WTC11 (cell line): ENCODE results near the gene LAD1. TPM values are rescaled to one million over a fixed set of nuclear protein-coding genes. Genes with fewer than 3 reads are reported as not detected.

Source experiments
- ATAC-seq: fragments of 200-7000 bp; cut with Tn5 transposase; 2 replicates; pipeline ENCODE4 v1.10.0; 2021; ENCODE audit warnings: mild to moderate bottlenecking, moderate library complexity
- CTCF ChIA-PET: fragments of 300-600 bp; sonication (Branson Sonifier 250); formaldehyde crosslinking; loops from one replicate; lab custom pipeline; 2021; ENCODE audit warnings: antibody characterized with exemption; lab: Charles Lee
- POLR2A ChIA-PET: fragments of 350-600 bp; sonication (Branson Sonifier 250); formaldehyde crosslinking; loops from one replicate; lab custom pipeline; 2021; ENCODE audit warnings: antibody characterized with exemption; lab: Charles Lee
- DNase-seq: peaks from one replicate; pipeline ENCODE4 v3.0.0; 2021; ENCODE audit warnings: low spot score
- H3K27ac Mint-ChIP-seq: 2 replicates; pipeline ENCODE4 v1.8.0; 2021; ENCODE audit warnings: mixed read lengths
- H3K27me3 Mint-ChIP-seq: 2 replicates; pipeline ENCODE4 v1.8.0; 2021; ENCODE audit warnings: low read depth, mild to moderate bottlenecking, moderate library complexity, mixed read lengths
- H3K36me3 Mint-ChIP-seq: 2 replicates; pipeline ENCODE4 v1.8.0; 2021; ENCODE audit warnings: mixed read lengths
- H3K4me1 Mint-ChIP-seq: 2 replicates; pipeline ENCODE4 v1.8.0; 2022; ENCODE audit warnings: mixed read lengths
- H3K4me3 Mint-ChIP-seq: 2 replicates; pipeline ENCODE4 v1.8.0; 2021; ENCODE audit warnings: mild to moderate bottlenecking, moderate library complexity, mixed read lengths
- H3K9me3 Mint-ChIP-seq: 2 replicates; pipeline ENCODE4 v1.8.0; 2021; ENCODE audit warnings: mixed read lengths
- AFF4 ChIP-seq: sonication (generic); formaldehyde crosslinking; IDR thresholded peaks from 2 replicates; pipeline ENCODE4 v1.8.1; 2023; ENCODE audit warnings: mild to moderate bottlenecking, missing genetic modification reagents, borderline replicate concordance
- ARID4B ChIP-seq: sonication (generic); formaldehyde crosslinking; IDR thresholded peaks from 2 replicates; pipeline ENCODE4 v1.8.0; 2023; ENCODE audit warnings: missing genetic modification reagents, mild to moderate bottlenecking, borderline replicate concordance
- GRHL2 ChIP-seq: fragments of 250-450 bp; sonication (Bioruptor Pico); IDR thresholded peaks from 2 replicates; pipeline ENCODE4 v1.8.0; 2022; ENCODE audit warnings: mild to moderate bottlenecking, moderate library complexity; ENCODE audit not compliant: insufficient replicate concordance, severe bottlenecking
- JAZF1 ChIP-seq: fragments of 250-450 bp; sonication (Bioruptor Pico); IDR thresholded peaks from 2 replicates; pipeline ENCODE4 v1.9.0; 2021; ENCODE audit warnings: moderate library complexity, mild to moderate bottlenecking, inconsistent platforms
- JUN ChIP-seq: sonication (generic); formaldehyde crosslinking; IDR thresholded peaks from 2 replicates; pipeline ENCODE4 v1.8.0; 2023; ENCODE audit warnings: mild to moderate bottlenecking, missing genetic modification reagents
- SOX15 ChIP-seq: fragments of 250-450 bp; sonication (Bioruptor Pico); IDR thresholded peaks from 2 replicates; pipeline ENCODE4 v1.9.0; 2021; ENCODE audit warnings: mild to moderate bottlenecking
- ZNF317 ChIP-seq: sonication (generic); formaldehyde crosslinking; IDR thresholded peaks from 2 replicates; pipeline ENCODE4 v1.8.1; 2023; ENCODE audit warnings: low read depth, mild to moderate bottlenecking, moderate library complexity, missing genetic modification reagents, borderline replicate concordance
- ZNF423 ChIP-seq: fragments of 250-450 bp; sonication (Bioruptor Pico); IDR thresholded peaks from 2 replicates; pipeline ENCODE4 v2.1.2; 2022; ENCODE audit warnings: mild to moderate bottlenecking, moderate library complexity
- total RNA-seq: library from RNA; stranded (reverse); gene quantifications from 3 replicates; pipeline ENCODE4 v1.2.3, GENCODE V29; 2021
- TF ChIP-seq, protein P1 (sequence below): sonication (generic); formaldehyde crosslinking; IDR thresholded peaks from 2 replicates; pipeline ENCODE4 v1.8.1; 2023; ENCODE audit warnings: mild to moderate bottlenecking, missing genetic modification reagents, moderate library complexity

Gene LAD1
- total RNA-seq, 1 experiment from 2014 or later = 14.9 TPM

DNA sequence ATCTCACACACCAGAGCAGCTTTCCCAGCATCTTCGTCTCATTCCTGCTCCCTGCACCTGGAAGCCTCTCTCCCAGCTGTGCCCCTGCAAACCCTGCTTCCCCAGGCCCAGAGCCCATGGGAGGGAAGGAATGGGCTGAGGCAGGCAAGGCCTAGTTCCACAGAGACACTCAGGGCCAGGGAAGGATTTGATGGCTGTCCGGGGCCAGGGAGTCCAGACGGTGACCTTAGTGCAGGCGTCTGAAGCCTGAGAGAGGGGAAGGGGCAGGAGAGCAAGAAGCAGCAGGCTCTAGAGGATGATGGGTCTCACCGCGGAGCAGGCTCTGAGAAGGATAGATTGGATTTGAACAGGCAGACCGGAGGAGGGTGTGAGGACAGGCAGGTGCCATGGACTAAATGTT is 44.6 kb upstream of the LAD1 start:
- Mint-ChIP-seq H3K4me3 (no peak overlapping the region), H3K27me3 (peaks cover 3% of the 10 kb centered on the region; the same call in 1 of the 2 replicates), H3K9me3 (peaks cover 10% of the 10 kb centered on the region), H3K27ac (no peak overlapping the region), H3K36me3 (no peaks in the 10 kb centered on the region), H3K4me1 (peaks cover 20% of the 10 kb centered on the region)
- CTCF ChIA-PET = interaction anchor here (0.6 to 4.1 kb wide), 5 partner anchors 25 to 97 kb away, joined by 3 to 21 read pairs (median 3); partner anchors contain the start of gene PHLDA3
- POLR2A ChIA-PET = no interaction called here
- TF ChIP-seq, protein P1, sequence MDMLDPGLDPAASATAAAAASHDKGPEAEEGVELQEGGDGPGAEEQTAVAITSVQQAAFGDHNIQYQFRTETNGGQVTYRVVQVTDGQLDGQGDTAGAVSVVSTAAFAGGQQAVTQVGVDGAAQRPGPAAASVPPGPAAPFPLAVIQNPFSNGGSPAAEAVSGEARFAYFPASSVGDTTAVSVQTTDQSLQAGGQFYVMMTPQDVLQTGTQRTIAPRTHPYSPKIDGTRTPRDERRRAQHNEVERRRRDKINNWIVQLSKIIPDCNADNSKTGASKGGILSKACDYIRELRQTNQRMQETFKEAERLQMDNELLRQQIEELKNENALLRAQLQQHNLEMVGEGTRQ (CRISPR knock-in tag) = no peak
- TF ChIP-seq GRHL2 (CRISPR knock-in tag) (no peak), ZNF423 (no peak), ARID4B (CRISPR knock-in tag) (no peak), AFF4 (CRISPR knock-in tag) (no peak)
- TF ChIP-seq, all 79 proteins: peak for 0
- ATAC-seq (no peak), DNase-seq (no peak)

- Mint-ChIP-seq H3K4me3 (no peak overlapping the region), H3K36me3 (no peaks in the 10 kb centered on the region), H3K27ac (no peak overlapping the region), H3K9me3 (peaks cover 10% of the 10 kb centered on the region), H3K27me3 (no peaks in the 10 kb centered on the region; the same call in 1 of the 2 replicates), H3K4me1 (peaks cover 20% of the 10 kb centered on the region)
- CTCF ChIA-PET = interaction anchor here (0.5 to 4.8 kb wide), 37 partner anchors 10 to 458 kb away, joined by 3 to 195 read pairs (median 8); partner anchors contain the start of genes PHLDA3 and TNNT2
- POLR2A ChIA-PET = interaction anchor here (1.2 kb wide), 1 partner anchor 43 kb away, joined by 10 read pairs; no protein-coding TSS in a partner anchor
- TF ChIP-seq JUN (CRISPR knock-in tag) = no peak
- ATAC-seq (no peak), DNase-seq (no peak)
These were observed 37.8 kb upstream of the LAD1 start for GRCh38 chr1:201436969-201437368.

- TF ChIP-seq JAZF1 (no peak), SOX15 (CRISPR knock-in tag) (no peak), ZNF423 (no peak), ZNF317 (CRISPR knock-in tag) (no peak), GRHL2 (CRISPR knock-in tag) (no peak)
- DNase-seq = peak; percentile 72
- Mint-ChIP-seq H3K27ac (no peak overlapping the region; the same call in 1 of the 2 replicates), H3K27me3 (no peaks in the 10 kb centered on the region; the same call in 1 of the 2 replicates), H3K36me3 (no peaks in the 10 kb centered on the region), H3K4me3 (no peak overlapping the region; the same call in 1 of the 2 replicates), H3K4me1 (peaks cover 19% of the 10 kb centered on the region), H3K9me3 (peaks cover 9% of the 10 kb centered on the region)
- ChIA-PET CTCF (interaction anchor here (0.5 to 4.8 kb wide), 45 partner anchors 10 to 458 kb away, joined by 3 to 195 read pairs (median 7); partner anchors contain the start of genes PHLDA3 and TNNT2), POLR2A (interaction anchor here (0.8 to 1.5 kb wide), 3 partner anchors 11 to 44 kb away, joined by 3 to 10 read pairs (median 4); partner anchors contain the start of gene PHLDA3)
- peak; percentile 97 for ATAC-seq
These were observed 37.3 kb upstream of the LAD1 start for GRCh38 chr1:201436393-201436792.
